Transverse colon (tissue), 4 donors: ENCODE measurements around the gene ARHGEF2. TPM values are rescaled to one million over a fixed set of nuclear protein-coding genes. Genes with fewer than 3 reads are reported as not detected.
A peak's percentile ranks its signal among the peaks of the same experiment; 100 is the strongest.

Experiments used
- DNase-seq: peaks from one replicate; pipeline ENCODE4 v3.0.0-alpha.2; 2019
- H3K27ac ChIP-seq, 4 donors: fragments of 200-600 bp; sonication (generic); 2 replicates each; pipeline ENCODE4 v1.5.1; 2016 to 2018; ENCODE audit warnings: inconsistent platforms in 4 of 4
- H3K27me3 ChIP-seq: fragments of 200-600 bp; sonication (generic); 2 replicates; pipeline ENCODE4 v1.5.1; 2017; ENCODE audit warnings: inconsistent platforms
- H3K36me3 ChIP-seq, 4 donors: fragments of 200-600 bp; sonication (generic); 2 replicates each; pipeline ENCODE4 v1.5.1; 2017 to 2019; ENCODE audit warnings: inconsistent platforms in 4 of 4
- H3K4me1 ChIP-seq, 4 donors: fragments of 200-600 bp; sonication (generic); 2 replicates each; pipeline ENCODE4 v1.5.1; 2017 to 2020; ENCODE audit warnings: inconsistent platforms in 4 of 4
- H3K4me3 ChIP-seq, 4 donors: fragments of 200-600 bp; sonication (generic); 1 replicate in 1 of 4; 2 replicates in 3 of 4; pipeline versions ENCODE4 v1.5.1 to v1.6.1; 2017 to 2019; ENCODE audit warnings: inconsistent platforms in 4 of 4
- H3K9me3 ChIP-seq, 2 donors: fragments of 200-600 bp; sonication (generic); 2 replicates each; pipeline ENCODE4 v1.5.1; 2017 to 2019; ENCODE audit warnings: inconsistent platforms in 2 of 2
- CTCF ChIP-seq, 5 experiments: fragments of 200-600 bp in 3 of 5; fragments of 450-650 bp in 2 of 5; sonication (generic) in 3 of 5; IDR thresholded peaks; 1 replicate in 2 of 5; 2 replicates in 3 of 5; pipeline ENCODE4 v1.5.1; 2016 to 2017; ENCODE audit warnings: antibody characterized with exemption in 5 of 5, inconsistent platforms in 3 of 5, mild to moderate bottlenecking in 2 of 5, moderate library complexity in 1 of 5
- EP300 ChIP-seq: sonication (generic); formaldehyde crosslinking; IDR thresholded peaks from one replicate; pipeline ENCODE4 v1.6.1; 2017; ENCODE audit warnings: antibody characterized with exemption, low read depth
- POLR2A ChIP-seq: fragments of 450-650 bp; IDR thresholded peaks from one replicate; pipeline ENCODE4 v1.6.1; 2016; ENCODE audit warnings: antibody characterized with exemption, mild to moderate bottlenecking, moderate library complexity
- POLR2AphosphoS5 ChIP-seq, 3 donors: sonication (generic); formaldehyde crosslinking; IDR thresholded peaks; one replicate each; pipeline ENCODE4 v1.6.1; 2016; ENCODE audit warnings: antibody characterized with exemption in 3 of 3
- WGBS, 2 donors: methylation state at CpG; one replicate each; pipeline ENCODE4 v1.1.5; 2018; ENCODE audit warnings: low coverage in 1 of 2; 5-methylcytosine and 5-hydroxymethylcytosine counted together
- in situ Hi-C, 4 donors: fragments of 200-750 bp; cut with MboI; loops; one replicate each; pipeline versions ENCODE4 v1.15.0 to v1.15.1; 2017; ENCODE audit warnings: low sequenced_read_pairs in 3 of 4, low pct_ligation_motif_present in 1 of 4, low pct_unique_long_range_greater_than_20kb in 1 of 4
- intact Hi-C: fragments of 100-400 bp; cut with DNase I; formaldehyde crosslinking; loops from one replicate; pipeline ENCODE4 v1.15.1; 2023; ENCODE audit warnings: low total_unique reads
- total RNA-seq, 4 donors: library from RNA; depleted of rRNA; stranded (reverse); fragments of >200 nt; gene quantifications; one replicate each; pipeline ENCODE4 v1.1.0, GENCODE V29; 2016

The ARHGEF2 gene
- total RNA-seq, 4 donors from 2014 or later = 107 to 244 (median 169) TPM

GRCh38 chr1:155966750-155967149 lies 11.6 kb downstream of the ARHGEF2 start:
- no peak for DNase-seq
- WGBS, 2 donors = 55% methylated on average over 7 of the region's 7 CpGs; no CpG with 5 or more reads in 1 of the 2 donors
- Histone ChIP-seq H3K27me3 (no peaks in the 10 kb centered on the region), H3K9me3 (no peaks in the 10 kb centered on the region), H3K27ac (peak overlapping the region; percentile 57 to 73 (median 68)), H3K4me1 (peaks cover 26 to 60% (median 43%) of the 10 kb centered on the region in 4 donors), H3K36me3 (peaks cover 0 to 44% (median 21%) of the 10 kb centered on the region in 4 donors), H3K4me3 (no peak overlapping the region)
- intact Hi-C loops (no loop called here), in situ Hi-C loops (no loop called here)
- TF ChIP-seq POLR2AphosphoS5 (IDR thresholded peaks at IDR 0.05) (no peak), EP300 (no peak), CTCF (IDR thresholded peaks at IDR 0.05) (no peak), POLR2A (no peak)

- DNase-seq = no peak
- Histone ChIP-seq H3K27ac (no peak overlapping the region), H3K9me3 (no peaks in the 10 kb centered on the region), H3K36me3 (peaks cover 0 to 48% (median 23%) of the 10 kb centered on the region in 4 donors), H3K4me3 (no peak overlapping the region), H3K4me1 (peaks cover 26 to 55% (median 40%) of the 10 kb centered on the region in 4 donors), H3K27me3 (no peaks in the 10 kb centered on the region)
- intact Hi-C loops (no loop called here), in situ Hi-C loops (no loop called here)
- 82 to 100% methylated on average over 1 to 9 of the region's 9 CpGs for WGBS, 2 donors
- TF ChIP-seq CTCF (IDR thresholded peaks at IDR 0.05) = no peak
- no peak for TF ChIP-seq EP300
- TF ChIP-seq POLR2AphosphoS5 (IDR thresholded peaks at IDR 0.05) = no peak
- TF ChIP-seq POLR2A = no peak
These were observed 12.2 kb downstream of the ARHGEF2 start for GRCh38 chr1:155966135-155966534.

GRCh38 chr1:155964193-155964592 lies 14.2 kb downstream of the ARHGEF2 start:
- no peaks in the 10 kb centered on the region for H3K27me3 ChIP-seq
- peaks cover 18 to 40% (median 24%) of the 10 kb centered on the region in 4 donors for H3K4me1 ChIP-seq
- WGBS, 2 donors = 82 to 88% methylated on average over 7 of the region's 7 CpGs
- in situ Hi-C loops = no loop called here
- no peak for TF ChIP-seq CTCF (IDR thresholded peaks at IDR 0.05)
- no peak for TF ChIP-seq POLR2AphosphoS5 (IDR thresholded peaks at IDR 0.05)
- TF ChIP-seq EP300 = no peak
- no peak for TF ChIP-seq POLR2A
- H3K4me3 ChIP-seq = no peak overlapping the region
- intact Hi-C loops = no loop called here
- H3K27ac ChIP-seq = no peak overlapping the region
- peaks cover 0 to 65% (median 31%) of the 10 kb centered on the region in 4 donors for H3K36me3 ChIP-seq
- no peaks in the 10 kb centered on the region for H3K9me3 ChIP-seq
- no peak for DNase-seq

DNA sequence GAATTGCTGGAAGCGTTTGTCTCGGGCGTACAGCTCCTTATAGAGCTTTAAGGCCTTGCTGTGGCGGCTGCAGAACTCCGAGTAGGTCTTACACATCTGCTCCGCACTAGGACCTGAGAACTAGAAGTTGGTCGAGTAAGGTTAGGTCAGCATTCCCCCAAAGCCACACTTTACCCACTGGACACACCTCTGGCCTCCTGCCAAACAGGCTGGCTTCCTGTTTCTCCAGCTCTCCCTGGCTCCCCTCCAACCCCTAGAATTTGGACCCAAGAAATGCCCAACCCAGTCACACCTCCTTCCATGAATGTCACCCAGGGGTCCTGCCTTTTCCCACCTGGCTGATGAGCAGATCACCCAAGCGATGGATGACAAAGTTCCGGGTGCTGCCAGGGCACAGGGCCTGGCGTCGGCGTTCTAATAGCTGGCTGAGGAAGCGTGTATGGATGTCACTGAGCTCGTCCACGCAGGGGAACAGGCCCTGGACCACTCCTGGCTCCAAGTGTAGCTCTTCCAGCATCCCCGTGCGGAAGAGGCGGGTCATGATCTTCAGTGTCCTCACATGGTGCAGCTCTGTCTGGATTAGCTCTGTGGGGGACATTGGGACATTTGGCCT lies 15.6 kb downstream of the ARHGEF2 start:
- TF ChIP-seq CTCF (IDR thresholded peaks at IDR 0.05) (no peak), POLR2A (no peak), EP300 (no peak), POLR2AphosphoS5 (IDR thresholded peaks at IDR 0.05) (no peak)
- WGBS, 2 donors = 81% methylated on average over 18 of the region's 18 CpGs; no CpG with 5 or more reads in 1 of the 2 donors
- Histone ChIP-seq H3K27me3 (no peaks in the 10 kb centered on the region), H3K36me3 (peaks cover 0 to 79% (median 34%) of the 10 kb centered on the region in 4 donors), H3K4me3 (no peak overlapping the region), H3K9me3 (no peaks in the 10 kb centered on the region), H3K27ac (peak overlapping the region in 3 of 4 donors; percentile 3 to 53 (median 50)), H3K4me1 (peaks cover 3 to 25% (median 12%) of the 10 kb centered on the region in 4 donors)
- peak; percentile 38 for DNase-seq
- in situ Hi-C loops (no loop called here), intact Hi-C loops (no loop called here)
